HG02588 (cell line): Measurements from ENCODE around the gene DYNLRB1.
"Not testable (repeated sequence)": the region's sequence is repeated elsewhere in the genome, so short reads cannot be mapped to it uniquely, and the experiment has no call there.

Source experiments
- ATAC-seq: cut with Tn5 transposase; IDR thresholded peaks from one replicate; pipeline ENCODE4 v1.9.1; 2021; ENCODE audit warnings: mild to moderate bottlenecking, moderate library complexity; ENCODE audit not compliant: unreplicated experiment

Gene DYNLRB1

GRCh38 chr20:34516247-34517113, at the start of gene DYNLRB1:
Gene DYNLRB1, plus strand, starts transcription at chr20:34516422. Its CDS starts 37 bp downstream, at chr20:34516459.
- ATAC-seq: peak; percentile 74

GRCh38 chr20:34468951-34469350, 47.3 kb upstream of the DYNLRB1 start:
- no peak for ATAC-seq

GRCh38 chr20:34472246-34472925, 43.8 kb upstream of the DYNLRB1 start:
- ATAC-seq: no peak

- no peak for ATAC-seq
These were observed 42.8 kb upstream of the DYNLRB1 start for GRCh38 chr20:34473262-34473883.

GRCh38 chr20:34475979-34476736, 40.1 kb upstream of the DYNLRB1 start:
- ATAC-seq: no peak

- ATAC-seq: no peak
These were observed 36.6 kb upstream of the DYNLRB1 start for GRCh38 chr20:34479627-34480026.

- ATAC-seq: not testable (repeated sequence)
These were observed 34.1 kb upstream of the DYNLRB1 start for GRCh38 chr20:34482154-34482553.

- not testable (repeated sequence) for ATAC-seq
These were observed 32.5 kb upstream of the DYNLRB1 start for GRCh38 chr20:34483585-34484220.

GRCh38 chr20:34485068-34485634, 31.1 kb upstream of the DYNLRB1 start:
- no peak for ATAC-seq

- no peak for ATAC-seq
These were observed 24.8 kb upstream of the DYNLRB1 start for GRCh38 chr20:34491226-34491931.

GRCh38 chr20:34491932-34492509, 24.2 kb upstream of the DYNLRB1 start:
- ATAC-seq: no peak

GRCh38 chr20:34493646-34494045, 22.6 kb upstream of the DYNLRB1 start:
- ATAC-seq: no peak

GRCh38 chr20:34495307-34495706, 20.9 kb upstream of the DYNLRB1 start:
- no peak for ATAC-seq

- ATAC-seq: no peak
These were observed 20.3 kb upstream of the DYNLRB1 start for GRCh38 chr20:34495916-34496315.

- not testable (repeated sequence) for ATAC-seq
These were observed 18.6 kb upstream of the DYNLRB1 start for GRCh38 chr20:34497596-34497995.

- no peak for ATAC-seq
These were observed 15.4 kb upstream of the DYNLRB1 start for GRCh38 chr20:34500823-34501222.

GRCh38 chr20:34506480-34506879, 9.7 kb upstream of the DYNLRB1 start:
- ATAC-seq: no peak

GRCh38 chr20:34507702-34508413, 8.4 kb upstream of the DYNLRB1 start:
- no peak for ATAC-seq
